RCC 7860 (cell line): ENCODE results near the gene SLC4A2.
A peak's percentile ranks its signal among the peaks of the same experiment; 100 is the strongest.

Experiments used
- DNase-seq: peaks from one replicate; pipeline ENCODE4 v3.0.0-alpha.2; 2015; ENCODE audit warnings: low spot score
- FAIRE-seq: peaks from 2 replicates; lab custom pipeline; 2012; peaks lifted over from hg19 to GRCh38; lab: Jason Lieb, UNC

SLC4A2 gene

DNA sequence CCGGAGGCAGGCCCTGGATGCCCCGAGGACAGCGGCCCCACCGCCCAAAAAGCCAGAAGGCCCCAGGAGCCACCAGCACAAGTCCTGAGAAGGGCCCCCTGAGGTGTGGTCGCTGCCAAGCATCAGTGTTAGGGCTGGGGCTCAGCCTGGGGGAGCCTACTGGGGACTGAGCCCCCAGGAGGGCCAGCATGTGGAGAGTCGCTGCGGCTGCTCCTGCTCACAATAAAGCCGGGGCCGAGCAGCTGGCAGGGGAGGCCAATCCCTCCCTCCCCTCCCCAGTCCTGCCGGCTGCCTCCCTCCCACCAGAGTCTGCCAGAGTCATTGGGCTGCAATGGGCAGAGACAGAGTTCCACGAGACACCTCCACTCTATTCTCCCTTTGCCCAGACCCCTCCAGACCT is 14.1 kb upstream of the SLC4A2 start:
- DNase-seq, result no peak
- no peak for FAIRE-seq

DNA sequence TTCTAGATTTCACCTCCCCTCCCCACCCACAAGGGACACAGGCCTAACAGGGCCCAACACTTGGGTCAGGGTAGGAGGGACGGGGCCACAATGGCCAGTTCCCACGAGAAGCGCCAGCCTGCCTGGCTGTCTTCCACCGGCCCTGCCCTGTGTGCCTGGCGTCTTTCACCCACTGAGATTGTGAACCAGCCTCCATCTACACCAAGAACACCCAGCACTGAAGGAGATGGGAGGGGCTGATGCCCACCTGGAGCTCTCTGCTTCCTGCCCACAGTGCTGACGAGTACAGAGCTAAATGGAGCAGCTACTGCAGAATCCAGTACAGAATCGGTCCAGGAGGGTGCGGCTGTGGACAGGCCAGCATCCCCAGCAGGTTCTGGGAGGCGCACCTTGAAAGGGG is 13.4 kb upstream of the SLC4A2 start:
- FAIRE-seq (no peak), DNase-seq (no peak)

DNA sequence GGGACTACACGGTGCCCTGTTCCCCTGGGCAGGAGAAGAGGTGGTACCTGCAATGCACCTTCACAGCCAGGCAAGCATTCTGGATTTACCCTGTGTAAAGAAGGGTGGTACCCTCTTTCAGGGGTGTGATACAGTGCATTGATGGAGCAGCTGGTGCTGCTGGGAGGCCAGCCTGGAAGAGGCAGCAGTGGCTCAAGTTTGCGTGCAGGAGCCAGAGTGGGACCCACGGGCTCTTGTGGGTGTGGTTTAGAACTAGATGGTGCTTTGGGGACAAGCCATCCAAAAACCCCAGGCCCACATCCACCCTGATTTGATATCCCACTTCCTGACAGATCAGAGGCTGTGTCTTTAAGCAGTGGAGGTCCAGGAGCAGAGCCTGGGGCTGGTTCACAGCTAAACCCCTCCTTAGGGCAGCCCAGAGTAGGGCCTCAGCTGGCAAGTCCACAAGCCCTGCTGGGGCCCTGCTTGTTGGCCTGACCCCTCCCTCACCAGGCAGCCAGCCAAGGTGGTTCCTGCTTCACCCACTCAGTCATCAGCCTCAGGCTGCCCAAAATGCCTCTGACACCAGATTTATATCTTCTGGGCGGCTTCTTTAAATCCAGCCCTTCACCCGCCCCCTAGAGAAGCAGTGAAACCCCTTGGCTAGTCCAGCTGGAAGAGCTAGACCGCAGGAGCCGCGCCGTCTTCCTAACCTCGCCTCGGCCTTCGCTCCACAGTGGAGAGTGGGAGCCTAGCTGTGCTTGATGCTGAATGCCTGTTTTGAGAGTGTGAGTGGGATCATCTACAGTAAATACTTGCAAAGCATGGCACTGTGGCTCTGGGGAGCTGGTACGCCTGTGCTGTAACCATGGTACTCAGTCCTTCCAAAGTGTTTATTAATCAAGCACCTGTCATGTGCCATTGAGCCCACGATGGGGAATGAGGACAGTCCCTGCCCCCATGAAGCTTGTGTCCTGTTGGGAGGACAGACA is 12.5 kb upstream of the SLC4A2 start:
- FAIRE-seq (no peak), DNase-seq (peak; percentile 3)

DNA sequence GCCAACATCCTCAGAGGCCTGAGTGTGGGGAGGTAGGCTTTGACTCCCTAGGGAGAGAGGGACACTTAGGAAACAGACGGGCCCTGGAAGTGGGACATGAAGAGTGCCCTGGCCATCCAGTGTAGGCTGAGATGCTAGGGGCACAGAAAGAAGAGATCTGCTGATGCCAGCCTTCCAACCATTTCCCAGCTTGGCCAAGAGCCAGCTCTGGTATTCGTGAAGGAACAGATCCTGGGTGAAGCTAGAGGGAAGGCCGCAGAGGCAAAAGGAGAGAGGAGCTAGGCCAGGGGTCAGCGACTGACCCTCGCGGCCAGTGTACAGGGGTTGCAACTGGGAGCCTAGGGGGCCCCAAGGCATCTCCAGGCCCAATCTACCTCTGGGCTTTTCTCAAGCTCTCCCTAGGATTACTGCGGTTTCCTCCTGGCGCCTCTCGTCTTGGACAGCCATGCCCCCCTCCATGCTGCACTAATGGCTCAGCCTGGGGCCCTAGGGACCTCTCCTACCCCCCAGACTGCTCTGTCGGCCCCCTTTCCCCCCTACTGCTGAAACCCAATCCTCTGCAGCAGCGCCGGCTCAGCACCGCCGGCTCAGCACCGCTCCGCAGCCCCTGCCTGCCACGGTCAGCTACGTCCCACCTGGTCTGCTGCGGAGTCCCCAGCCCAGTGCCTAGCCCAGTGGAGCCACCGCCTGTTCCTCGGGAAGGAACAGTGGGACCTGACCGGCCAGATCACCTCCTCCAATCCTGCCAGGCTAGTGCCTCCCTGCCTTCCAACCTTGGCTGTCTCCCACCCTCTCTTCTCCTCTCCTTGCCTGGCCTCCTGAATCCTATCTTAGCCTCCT is 11.2 kb upstream of the SLC4A2 start, which contains the start of gene ASIC3:
Gene ASIC3 (plus strand): TSS at position 556 of the 840 bp plus-strand sequence. CDS start 355 bp downstream, outside the sequence.
- FAIRE-seq (no peak), DNase-seq (no peak)

DNA sequence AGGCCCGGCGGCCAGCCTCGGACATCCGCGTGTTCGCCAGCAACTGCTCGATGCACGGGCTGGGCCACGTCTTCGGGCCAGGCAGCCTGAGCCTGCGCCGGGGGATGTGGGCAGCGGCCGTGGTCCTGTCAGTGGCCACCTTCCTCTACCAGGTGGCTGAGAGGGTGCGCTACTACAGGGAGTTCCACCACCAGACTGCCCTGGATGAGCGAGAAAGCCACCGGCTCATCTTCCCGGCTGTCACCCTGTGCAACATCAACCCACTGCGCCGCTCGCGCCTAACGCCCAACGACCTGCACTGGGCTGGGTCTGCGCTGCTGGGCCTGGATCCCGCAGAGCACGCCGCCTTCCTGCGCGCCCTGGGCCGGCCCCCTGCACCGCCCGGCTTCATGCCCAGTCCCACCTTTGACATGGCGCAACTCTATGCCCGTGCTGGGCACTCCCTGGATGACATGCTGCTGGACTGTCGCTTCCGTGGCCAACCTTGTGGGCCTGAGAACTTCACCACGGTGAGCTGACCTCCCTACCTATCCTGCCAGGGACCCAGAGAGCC is 10.4 kb upstream of the SLC4A2 start:
- no peak for DNase-seq
- no peak for FAIRE-seq

DNA sequence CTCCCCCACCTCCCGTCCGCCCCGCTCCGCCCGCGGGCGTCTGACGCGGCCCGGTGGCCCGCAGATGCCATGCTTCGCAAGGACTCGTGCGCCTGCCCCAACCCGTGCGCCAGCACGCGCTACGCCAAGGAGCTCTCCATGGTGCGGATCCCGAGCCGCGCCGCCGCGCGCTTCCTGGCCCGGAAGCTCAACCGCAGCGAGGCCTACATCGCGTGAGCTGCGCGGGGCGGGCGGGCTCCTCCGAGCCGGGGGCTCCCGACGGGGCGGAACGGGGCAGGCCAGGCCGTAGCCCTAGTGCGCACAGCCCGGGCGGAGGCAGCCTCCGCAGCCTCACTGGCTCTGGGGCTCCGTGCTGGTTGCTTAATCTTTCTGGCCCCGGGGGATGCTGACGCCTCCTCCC is 8.3 kb upstream of the SLC4A2 start:
- no peak for FAIRE-seq
- no peak for DNase-seq

DNA sequence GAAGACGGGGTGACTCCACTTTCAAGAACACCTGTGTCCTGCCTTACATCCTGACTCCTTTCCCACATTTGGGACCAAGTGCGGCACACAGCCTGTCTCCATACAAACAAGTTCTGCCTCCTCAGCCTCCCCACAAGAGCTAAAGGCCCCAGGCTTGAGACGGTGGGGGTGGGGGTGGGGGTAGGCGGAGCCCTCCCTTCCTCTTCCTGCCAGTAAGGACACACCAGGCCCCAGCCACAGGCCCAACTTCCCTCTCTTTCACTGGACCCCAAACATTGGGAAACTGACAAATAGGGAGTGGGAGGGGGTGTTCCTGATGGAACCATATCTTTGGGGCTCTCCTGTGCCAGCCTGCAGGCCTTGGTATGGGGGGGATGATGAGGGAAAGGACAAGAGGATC is 6.3 kb upstream of the SLC4A2 start:
- DNase-seq, result no peak

DNA sequence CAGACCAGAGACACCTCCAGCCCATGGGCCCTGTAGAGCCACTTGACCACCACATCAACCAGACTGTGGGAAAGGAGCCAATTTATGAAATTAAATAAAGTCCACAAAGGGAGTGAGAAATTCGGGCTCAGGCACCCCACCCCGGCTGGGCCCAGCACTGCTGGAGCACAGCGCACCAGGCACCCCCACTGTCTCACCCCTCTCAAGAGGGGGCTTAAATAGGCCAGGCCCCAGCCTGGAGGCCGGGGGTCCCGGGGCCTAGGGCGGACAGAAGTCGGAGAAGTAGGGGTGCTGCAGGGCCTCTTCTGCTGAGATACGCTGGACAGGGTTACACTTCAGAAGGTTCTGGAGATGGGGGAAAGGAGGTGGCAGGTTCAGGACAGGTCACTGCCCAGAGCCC is 5.6 kb upstream of the SLC4A2 start:
- DNase-seq, result no peak
- no peak for FAIRE-seq

More for the DNA sequence above, 6.3 kb upstream of the SLC4A2 start:
- no peak for FAIRE-seq

DNA sequence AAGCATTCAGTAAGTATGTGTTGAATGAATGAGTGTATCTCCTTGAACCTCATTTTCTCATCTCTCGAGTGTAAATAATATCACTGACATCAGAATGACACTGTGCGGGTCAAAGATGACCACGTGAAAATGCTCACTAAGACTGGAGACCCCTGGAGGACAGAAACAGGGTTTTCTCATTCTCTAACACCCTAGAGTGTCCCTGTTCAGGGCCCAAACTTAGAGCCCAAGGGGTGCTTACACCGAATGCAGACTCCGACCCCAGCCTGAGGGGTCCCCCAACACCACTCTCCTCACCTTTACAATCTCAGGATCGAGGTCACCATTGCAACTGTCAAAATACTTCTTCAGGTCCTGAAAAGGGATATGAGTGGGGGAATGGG is 3.1 kb upstream of the SLC4A2 start:
- DNase-seq, result no peak
- no peak for FAIRE-seq

DNA sequence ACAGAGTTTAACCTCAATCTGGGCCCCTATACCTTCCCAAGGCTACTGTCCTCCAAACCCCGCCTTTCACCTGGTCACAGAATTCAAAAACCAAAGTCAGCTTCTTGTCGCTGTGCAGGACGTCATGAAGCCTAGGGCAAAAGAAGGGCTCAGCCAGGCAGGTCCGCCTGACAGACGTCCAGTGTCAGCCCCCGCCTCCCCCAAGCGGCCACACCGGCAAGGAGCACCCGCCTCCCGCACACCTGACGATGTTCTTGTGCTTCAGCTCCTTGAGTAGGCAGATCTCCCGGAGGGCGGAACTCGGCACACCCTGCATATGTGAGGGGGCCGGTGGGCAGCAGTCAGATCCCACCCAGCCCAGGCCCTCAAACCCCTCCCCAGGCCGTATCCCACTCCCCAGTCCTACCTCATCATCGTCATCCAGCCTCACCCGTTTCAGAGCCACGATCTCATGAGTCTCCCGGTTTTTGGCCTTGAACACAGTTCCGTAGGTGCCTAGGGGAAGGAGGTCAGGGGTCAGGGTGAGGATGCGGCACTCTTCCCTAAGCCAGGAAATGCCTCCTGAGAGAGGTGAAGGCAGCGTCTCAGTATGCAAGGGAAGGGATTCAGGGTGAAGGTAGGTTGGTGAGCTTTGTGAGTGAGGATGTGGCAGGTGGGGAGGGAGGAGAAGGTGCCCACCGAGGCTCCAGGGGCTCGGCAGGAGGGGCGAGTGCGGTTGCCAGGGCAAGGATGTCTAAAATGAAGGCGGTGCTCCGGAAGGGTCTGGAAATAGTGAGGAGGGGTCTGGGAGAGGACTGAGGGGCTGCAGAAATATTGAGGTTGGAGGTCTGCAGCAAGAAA is 2.5 kb upstream of the SLC4A2 start:
- FAIRE-seq, result no peak

DNA sequence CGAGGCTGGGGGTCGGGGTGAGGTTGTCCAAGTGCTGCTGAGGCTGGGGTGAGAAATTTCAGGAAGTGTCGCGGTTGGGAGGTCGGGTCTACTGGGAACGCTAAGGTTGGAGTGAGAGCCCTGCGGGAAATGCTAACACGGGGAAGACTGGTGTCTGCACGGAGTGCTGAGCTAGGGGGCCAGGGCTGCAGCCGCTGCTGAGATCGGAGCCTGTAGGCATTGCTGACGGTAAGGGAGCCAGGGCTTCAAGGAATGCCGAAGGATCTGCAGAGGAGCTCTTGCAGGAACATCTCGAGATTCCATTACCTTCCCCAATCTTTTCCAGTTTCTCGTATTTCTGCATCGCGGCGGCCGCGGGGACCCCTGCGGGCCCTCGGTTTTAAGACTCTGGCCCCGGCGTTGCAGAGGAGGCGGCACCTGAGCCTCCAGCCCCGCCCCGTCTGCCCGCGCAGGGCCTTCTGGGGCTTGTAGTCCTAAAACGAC is 1.8 kb upstream of the SLC4A2 start, which contains the start of gene CDK5:
Gene CDK5 (minus strand): TSS at position 392 of the 483 bp plus-strand sequence. CDS start 49 bp downstream, at position 343.
- FAIRE-seq (no peak), DNase-seq (no peak)

More for the DNA sequence above, 2.5 kb upstream of the SLC4A2 start:
- no peak for DNase-seq

DNA sequence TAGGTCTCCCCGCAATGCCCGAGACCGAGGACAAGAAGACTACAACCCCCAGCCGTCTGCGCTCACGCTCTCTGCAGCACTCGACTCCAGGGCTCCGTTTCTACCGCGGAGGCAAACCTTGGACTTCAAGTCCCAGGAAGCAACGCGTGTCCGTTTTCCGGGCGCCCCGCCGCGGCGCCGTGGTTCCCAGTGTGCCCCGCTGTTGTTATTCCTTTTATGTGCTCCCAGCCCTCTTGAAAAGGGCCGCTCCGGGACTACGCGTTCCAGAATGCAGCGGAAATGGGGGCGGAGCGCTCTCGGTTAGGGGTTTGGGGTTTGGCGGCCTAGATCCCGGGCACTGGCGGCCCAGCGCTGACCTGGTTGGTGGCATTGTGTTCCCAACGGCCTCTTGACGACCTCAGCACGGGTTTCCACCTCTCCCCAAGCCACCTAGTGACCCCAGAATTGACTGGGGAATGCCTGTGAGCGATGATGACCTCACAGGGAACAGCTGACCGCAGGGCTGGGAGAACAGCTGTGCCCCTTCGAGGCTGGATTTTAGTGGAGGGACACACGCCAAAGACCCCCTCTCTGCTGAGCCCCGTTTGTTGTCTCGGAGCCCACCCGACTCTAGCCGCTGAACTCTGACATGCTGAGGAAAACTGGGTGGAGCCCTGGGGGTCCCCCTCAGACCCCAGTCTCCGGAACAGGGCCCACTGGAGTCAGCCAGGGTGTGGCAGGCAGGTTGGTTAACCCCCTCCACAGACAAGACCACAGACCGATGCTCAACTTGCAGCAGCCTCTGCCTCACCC is 1.2 kb upstream of the SLC4A2 start:
- DNase-seq (peak; percentile 99), FAIRE-seq (peak; percentile 93)

DNA sequence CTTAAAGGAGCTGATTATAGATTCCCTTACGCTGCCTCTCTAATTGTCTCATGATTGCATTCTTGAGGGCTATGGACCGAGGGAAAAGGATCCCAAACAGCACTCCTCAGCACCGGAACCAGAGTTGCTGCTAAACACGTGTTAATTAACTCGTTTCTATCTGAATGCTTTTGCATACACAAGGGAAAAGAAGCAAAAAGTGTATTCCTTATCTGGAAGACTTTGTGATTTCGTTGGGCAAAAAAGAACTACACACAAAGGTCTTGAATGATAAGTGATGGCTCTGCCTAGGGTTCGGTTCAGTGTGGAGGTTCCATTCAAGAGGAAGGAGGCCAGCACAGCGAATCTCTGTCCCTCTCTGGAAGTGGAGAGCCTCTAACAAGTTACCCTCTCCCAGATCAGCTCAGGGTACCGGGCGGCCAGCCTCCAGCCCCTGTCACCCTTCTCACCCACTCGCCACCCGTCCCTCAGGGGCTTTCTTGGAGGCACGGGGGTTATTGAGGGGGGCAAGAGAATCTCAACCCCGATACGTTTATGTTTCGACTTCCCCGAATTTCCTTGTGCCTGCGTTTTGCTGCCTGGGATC is 515 bp upstream of the SLC4A2 start:
- FAIRE-seq, result no peak
- peak; percentile 5 for DNase-seq

DNA sequence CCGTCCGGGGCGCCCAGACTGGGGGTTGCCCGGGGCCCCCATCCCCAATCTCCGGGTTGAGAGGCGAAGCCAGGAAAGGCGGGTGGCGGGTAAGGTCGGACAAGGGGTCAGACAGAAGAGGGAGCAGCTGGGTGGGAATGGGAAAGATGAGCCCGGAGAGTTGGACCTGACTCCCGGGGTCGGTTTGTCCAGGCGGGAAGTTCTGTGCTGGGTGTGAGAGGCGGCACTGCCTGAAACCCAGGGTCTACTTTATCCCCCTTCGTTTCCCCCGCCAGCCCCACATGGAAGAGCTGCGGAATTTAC is 675 bp downstream of the SLC4A2 start:
- no peak for DNase-seq
- FAIRE-seq, result no peak

DNA sequence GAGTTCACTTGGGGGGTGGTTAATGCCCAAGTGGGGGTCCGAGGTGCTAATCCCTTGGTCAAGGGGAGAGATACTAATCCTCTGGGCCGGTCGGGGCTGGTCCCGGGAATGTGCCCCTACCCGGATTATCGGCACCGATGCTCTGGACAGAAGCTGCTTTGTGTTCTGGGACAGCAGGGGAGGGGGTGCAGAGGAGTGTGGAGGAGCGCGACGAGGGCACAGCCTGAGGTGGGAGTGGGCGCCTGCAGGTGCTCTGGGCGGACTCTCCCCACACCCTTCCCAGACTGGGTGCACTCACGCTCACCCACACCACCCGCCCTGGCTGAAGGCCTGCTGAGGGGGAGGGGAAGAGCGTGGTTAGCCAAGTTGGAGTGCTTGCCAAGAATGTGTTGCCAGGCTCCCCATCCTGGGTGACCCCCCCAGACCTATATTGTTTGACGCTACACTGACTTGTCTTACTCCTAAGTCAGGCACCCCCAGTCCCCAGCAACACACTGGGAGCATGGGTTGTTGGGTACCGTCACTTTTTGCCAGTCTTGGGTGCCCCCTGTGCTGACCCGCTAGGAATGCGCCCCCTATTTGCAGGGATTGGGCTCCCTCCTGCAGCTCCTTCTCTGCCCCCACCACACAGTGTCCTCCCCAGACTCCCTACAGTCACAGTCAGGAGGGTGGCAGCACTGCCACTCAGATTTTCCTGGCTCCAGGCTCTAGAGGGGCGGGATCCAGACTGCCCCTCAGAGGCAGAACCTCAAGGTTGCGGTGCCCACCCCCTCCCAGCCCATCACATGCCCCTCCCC is 1.2 kb downstream of the SLC4A2 start:
- DNase-seq, result peak; percentile 91
- peak; percentile 64 for FAIRE-seq

DNA sequence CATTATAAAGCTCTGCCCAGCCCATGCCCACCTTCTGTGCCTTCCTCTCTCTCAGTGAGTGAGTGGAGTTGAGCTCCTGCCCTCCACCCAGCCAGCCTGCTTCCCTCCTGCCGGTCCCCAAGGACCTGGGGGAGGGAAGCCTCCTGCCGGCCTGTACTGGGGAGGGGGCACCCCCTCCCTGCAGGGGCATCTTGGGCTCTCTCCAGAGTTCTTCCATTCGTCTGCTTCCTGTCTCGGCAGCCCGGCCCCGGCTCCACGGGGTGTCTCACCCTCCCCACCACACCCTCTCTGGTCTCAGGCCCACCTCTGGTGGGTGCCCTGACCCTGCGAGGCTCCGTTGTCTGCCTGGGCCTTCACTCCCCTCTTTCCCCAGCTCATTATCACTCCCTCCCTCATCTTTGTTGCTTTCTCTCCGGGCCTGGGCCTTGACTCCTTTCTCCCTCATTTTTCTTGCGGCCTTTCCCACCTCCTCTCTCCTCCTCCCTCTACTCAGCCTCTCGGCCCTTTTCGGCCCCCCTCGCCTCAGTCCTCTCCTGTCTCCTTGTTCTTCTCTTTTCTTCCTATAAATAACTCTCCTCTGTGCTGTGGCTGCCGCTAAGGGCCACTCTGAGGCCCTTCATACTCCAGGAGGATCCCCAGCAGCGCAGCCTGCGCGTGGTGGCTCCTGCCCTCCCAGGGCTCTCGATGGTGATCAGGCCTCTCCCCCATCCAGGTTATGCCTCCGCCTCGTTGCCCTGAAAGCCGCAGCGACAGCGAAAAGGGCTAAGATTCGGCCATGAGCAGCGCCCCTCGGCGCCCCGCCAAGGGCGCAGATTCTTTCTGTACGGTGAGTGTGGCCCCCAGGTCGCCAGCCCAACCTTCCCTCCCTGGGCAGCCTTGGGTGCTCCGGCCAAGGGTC is 2.1 kb downstream of the SLC4A2 start:
- no peak for DNase-seq
- no peak for FAIRE-seq

DNA sequence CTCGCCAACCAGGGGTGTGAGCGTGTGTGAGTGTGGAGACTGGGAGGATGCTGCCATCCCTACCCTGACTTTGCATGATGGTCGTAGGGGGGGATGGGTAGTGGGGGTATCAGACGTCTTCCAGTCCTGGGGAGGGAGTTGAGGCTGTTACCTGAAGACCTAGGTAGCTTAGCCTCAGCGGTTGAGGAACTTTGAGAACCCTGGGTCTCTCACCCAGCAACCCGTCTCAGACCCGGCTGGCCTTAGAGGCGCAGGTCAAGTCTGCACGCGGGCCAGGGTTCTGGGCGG is 2.7 kb downstream of the SLC4A2 start:
- FAIRE-seq, result no peak
- DNase-seq, result no peak
